ENCODE data around the gene NDUFS2.

NDUFS2 gene

DNA sequence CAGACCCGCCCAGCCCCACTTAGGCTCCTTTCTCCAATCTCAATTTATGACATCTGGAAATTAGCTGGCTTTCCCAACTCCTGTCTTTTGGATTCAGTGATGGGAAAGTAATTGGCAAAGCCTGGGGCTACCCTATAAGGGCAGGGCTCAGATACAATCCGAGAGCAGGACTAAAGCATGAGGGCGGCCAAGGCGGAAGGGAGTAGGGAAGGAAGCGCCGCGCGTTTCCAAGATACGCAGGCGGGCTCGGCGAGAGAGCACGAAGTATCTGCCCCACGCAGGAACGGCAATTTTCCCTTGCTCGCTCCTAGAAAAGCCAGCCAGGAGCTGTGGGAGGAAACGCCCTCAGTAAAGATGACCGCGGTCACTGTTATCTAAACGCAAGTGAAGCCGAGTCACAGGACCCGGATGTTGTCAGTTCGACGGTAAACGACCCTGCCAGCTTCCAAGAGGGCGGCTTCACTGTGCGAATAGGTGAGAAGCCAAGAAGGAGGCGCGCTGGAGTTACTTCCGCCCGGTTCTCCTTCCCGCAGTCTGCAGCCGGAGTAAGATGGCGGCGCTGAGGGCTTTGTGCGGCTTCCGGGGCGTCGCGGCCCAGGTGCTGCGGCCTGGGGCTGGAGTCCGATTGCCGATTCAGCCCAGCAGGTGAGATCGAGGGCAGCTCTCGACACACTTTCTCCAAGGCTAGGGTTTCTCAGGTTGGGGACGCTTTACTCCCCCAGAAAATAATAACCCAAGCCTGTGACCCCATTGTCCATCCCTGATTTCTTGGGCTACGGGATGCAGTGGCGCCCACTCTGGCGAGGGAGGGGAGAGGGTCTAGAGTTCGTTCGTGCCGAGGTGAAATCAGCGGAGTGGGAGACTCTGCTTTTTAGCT, at the start of gene NDUFS2:
TSS of gene NDUFS2 (plus strand) at position 532 of the 877 bp plus-strand sequence. CDS start at position 551, 19 bp downstream.
- DNase-seq (ENCODE audit: low spot score): peak; percentile 93

DNA sequence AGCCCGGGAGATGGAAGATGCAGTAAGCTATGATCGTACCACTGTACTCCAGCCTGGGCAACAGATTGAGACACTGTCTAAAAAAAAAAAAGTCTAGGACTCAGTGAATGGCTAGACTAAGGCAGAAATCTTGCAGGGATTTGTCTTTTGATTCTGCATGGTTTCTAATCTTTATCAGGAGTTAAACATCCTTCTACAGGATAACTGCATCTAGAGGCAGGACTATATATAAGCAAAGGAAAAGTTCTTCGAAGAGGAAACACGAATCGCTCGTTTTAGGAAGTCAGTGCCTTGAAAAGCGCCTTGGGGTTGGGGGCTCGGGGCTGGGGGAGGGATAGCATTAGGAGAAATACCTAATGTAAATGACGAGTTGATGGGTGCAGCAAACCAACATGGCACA, 49.0 kb upstream of the NDUFS2 start:
- DNase-seq (ENCODE audit: low spot score): no peak

DNA sequence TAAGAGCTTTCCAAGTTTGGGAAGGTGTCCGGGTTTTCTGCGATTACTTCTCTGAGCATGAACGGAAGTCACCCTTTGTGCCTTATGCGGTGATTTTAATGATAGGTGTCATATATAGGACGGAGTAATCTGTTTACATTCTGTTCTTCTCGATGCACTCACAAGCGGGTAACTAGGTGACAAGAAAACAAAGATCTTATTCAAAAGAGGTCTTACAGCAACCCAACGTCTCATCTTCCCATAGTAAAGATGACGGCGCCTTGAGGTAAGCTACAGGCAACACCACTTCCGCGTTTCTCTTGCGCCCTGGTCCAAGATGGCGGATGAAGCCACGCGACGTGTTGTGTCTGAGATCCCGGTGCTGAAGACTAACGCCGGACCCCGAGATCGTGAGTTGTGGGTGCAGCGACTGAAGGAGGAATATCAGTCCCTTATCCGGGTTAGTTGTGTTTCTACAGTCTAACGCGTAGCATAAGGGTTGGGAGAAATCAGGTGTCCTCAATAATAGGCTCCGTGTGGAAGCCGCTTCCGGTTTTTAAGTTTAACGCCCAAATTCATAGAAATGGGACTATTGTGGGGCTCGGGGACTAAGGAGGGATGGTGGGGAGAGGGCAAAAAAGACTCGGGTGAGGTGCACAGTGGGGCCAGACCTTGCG, 48.4 kb upstream of the NDUFS2 start, which contains the start of gene UFC1:
TSS of gene UFC1 (plus strand) at position 297 of the 656 bp plus-strand sequence. CDS start at position 317, 20 bp downstream.
- DNase-seq (ENCODE audit: low spot score): peak; percentile 85

DNA sequence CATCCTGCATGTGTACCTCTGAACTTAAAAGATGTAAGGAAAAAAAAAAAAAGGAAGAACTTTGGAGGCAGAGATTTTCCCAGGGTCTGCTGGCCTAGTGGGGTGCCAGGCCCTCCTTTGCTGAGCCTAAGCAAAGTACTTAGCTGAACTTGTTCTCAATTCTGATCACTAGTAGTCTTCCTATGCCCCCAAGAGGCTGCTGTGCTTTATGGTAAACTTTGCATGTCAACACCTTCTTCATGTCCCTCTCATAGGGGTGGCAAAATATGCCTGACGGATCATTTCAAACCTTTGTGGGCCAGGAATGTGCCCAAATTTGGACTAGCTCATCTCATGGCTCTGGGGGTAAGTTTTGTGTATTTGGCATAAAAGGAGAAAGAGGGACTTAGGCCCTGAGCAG, 44.3 kb upstream of the NDUFS2 start:
- no peak for DNase-seq (ENCODE audit: low spot score)

DNA sequence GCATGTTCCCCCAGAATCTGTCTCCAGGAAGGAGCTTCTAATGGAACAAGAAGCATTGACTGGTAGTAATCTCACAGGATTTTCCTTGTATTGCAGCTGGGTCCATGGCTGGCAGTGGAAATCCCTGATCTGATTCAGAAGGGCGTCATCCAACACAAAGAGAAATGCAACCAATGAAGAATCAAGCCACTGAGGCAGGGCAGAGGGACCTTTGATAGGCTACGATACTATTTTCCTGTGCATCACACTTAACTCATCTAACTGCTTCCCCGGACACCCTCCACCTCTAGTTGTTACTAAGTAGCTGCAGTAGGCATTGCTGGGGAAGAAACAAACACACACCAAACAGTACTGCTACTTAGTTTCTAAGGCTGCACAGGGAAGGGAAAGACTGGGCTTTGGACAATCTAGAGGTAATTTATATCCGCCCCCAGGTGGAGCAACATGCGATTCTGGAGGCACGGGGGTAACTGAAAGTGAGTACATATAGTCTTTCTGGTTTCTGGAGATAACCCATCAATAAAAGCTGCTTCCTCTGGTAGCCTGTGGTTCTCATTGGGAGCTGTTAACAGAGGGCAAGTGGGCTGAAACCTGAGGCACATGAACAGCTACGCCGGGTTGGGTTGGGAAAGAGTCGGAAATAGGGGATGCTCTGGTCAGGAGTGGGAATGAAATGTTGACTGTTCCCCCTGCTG, 43.7 kb upstream of the NDUFS2 start:
- no peak for DNase-seq (ENCODE audit: low spot score)

DNA sequence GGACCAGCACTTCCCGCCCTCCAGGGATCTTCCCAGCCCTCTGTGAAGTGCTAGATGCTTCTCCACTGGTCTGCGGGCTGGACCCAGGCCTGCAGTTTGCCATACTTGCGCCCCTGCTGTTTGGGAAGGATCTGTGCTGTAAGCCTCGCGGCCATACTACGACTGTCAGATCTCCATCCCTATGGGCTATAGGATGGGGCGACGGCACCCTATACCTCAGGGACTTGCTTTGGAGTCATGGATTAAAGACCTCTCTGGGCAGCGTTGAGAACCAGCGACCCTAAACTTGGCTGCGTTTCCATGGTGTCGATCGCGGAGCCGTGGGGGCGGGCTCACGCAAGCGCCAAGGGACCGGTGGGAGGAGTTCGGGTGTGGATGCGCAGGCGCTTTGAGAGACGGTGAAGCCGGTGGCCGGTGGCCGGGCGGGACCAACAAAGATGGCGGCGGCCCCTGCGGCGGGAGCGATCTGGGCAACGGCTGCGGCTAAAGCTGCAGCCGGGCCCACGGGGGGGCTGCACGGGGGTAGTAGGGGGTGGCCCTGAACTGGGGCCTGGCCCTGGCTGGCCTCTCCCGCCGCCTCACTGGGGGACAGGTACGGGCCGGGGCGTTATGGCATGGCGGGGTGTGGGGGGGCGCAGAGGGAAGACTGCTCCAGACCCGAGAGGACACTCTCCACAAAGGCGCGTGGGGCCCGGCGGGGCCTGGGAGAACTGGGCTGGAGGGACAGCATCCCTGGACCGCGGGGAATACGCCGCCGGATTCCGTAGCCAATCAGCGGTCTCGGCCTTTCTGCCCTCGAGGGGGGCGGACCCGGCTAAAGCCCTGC, 42.9 kb upstream of the NDUFS2 start, which contains the start of gene USP21:
TSS of gene USP21 (plus strand) at position 414 of the 826 bp plus-strand sequence. CDS start 1,141 bp downstream, outside the sequence.
- DNase-seq (ENCODE audit: low spot score): peak; percentile 98

DNA sequence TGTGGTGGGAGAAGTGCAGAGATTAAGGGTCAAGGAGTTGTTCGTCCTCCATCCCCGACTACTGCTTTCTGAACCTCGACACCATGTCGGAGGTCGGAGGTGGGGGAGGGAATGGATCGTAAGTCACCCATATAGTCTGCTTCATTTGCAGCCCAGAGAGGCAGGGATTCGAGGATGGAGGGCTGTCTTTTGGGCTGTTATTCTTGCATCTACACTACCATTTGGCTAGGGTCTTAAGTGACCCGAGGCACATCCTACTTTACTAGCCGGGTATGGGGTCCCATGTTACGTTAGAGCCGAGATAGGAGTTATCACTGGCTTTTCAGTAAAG, 42.3 kb upstream of the NDUFS2 start:
- DNase-seq (ENCODE audit: low spot score): no peak

DNA sequence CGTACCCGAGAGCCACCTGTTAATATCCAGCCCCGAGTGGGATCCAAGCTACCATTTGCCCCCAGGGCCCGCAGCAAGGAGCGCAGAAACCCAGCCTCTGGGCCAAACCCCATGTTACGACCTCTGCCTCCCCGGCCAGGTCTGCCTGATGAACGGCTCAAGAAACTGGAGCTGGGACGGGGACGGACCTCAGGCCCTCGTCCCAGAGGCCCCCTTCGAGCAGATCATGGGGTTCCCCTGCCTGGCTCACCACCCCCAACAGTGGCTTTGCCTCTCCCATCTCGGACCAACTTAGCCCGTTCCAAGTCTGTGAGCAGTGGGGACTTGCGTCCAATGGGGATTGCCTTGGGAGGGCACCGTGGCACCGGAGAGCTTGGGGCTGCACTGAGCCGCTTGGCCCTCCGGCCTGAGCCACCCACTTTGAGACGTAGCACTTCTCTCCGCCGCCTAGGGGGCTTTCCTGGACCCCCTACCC, 41.5 kb upstream of the NDUFS2 start:
- no peak for DNase-seq (ENCODE audit: low spot score)

DNA sequence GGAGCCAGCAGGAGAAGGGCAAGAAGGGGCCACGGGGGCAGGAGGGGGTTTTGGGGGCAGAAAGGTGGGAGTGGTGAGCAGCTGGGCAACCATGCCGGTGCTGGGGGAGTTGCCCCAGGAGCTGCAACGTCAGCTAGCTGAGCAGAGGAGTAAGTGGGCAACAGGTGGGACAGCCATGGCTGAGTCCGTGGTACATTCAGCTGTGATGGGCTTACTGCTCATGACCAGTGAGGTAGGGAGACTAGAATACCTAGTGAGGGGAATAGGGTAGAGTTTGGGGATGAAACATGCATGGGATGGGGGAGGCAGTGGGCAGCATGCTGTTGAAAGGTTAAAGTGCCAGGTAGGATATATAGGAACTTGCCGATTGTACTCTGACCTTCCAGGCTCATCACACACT, 40.5 kb upstream of the NDUFS2 start:
- no peak for DNase-seq (ENCODE audit: low spot score)

DNA sequence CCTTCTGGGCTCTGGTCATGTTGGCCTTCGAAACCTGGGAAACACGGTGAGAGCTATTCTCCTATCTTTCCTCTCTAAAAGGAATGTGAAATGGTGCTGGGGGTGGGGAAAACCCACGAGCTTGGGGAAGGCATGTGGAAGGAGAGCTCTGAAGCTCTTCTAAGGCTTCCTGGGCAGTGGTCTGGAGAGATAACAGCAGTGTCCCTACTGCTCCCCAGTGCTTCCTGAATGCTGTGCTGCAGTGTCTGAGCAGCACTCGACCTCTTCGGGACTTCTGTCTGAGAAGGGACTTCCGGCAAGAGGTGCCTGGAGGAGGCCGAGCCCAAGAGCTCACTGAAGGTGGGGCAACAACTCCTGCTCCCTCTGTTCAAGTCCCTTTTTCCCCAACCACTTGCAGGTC, 40.1 kb upstream of the NDUFS2 start:
- no peak for DNase-seq (ENCODE audit: low spot score)

DNA sequence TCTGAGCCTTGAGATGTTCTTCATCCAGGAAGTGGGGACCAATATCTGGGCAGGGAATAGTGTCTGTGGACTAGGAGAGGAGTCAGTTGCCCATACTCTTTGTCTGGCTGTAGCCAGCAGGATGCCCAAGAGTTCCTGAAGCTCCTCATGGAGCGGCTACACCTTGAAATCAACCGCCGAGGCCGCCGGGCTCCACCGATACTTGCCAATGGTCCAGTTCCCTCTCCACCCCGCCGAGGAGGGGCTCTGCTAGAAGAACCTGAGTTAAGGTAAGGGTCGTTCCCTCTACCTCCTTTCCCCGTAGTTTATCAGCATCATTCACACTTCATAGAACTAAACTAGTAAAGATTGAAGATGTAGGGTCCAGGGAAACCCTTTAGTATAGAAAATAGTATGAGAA, 39.4 kb upstream of the NDUFS2 start:
- DNase-seq (ENCODE audit: low spot score): no peak

DNA sequence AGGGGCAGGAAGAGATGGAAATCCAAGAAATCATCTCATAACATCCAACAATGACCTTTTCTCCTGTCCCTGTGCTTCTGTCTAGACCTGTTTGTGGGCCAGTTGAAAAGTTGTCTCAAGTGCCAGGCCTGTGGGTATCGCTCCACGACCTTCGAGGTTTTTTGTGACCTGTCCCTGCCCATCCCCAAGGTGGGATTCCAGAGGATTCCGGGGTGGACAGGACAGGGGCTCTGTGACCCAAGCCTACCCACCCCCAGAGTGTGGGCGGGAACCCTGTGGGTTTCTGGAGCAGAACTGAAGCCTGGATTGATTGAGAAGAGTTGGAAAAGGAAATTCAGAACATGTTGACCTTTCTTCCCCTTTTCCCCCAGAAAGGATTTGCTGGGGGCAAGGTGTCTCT, 38.4 kb upstream of the NDUFS2 start:
- DNase-seq (ENCODE audit: low spot score): no peak

DNA sequence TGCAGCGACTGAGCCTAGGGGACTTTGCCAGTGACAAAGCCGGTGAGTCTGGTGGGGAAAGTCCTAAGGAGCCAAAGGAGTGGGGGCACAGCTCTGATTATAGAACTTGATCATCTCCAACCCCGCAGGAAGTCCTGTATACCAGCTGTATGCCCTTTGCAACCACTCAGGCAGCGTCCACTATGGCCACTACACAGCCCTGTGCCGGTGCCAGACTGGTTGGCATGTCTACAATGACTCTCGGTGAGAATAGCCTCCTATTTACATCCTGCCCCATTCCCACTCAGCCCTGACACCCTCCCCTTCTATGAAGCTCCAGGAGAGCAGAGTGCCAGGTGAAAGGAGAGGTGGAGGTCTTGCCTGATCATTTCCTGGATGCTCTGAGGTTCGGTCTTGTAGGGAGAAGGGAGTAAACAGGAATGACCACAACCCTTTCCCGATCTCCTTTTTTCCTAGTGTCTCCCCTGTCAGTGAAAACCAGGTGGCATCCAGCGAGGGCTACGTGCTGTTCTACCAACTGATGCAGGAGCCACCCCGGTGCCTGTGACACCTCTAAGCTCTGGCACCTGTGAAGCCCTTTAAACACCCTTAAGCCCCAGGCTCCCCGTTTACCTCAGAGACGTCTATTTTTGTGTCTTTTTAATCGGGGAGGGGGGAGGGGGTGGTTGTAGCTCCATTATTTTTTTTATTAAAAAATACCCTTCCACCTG, 37.1 kb upstream of the NDUFS2 start:
- DNase-seq (ENCODE audit: low spot score): no peak

DNA sequence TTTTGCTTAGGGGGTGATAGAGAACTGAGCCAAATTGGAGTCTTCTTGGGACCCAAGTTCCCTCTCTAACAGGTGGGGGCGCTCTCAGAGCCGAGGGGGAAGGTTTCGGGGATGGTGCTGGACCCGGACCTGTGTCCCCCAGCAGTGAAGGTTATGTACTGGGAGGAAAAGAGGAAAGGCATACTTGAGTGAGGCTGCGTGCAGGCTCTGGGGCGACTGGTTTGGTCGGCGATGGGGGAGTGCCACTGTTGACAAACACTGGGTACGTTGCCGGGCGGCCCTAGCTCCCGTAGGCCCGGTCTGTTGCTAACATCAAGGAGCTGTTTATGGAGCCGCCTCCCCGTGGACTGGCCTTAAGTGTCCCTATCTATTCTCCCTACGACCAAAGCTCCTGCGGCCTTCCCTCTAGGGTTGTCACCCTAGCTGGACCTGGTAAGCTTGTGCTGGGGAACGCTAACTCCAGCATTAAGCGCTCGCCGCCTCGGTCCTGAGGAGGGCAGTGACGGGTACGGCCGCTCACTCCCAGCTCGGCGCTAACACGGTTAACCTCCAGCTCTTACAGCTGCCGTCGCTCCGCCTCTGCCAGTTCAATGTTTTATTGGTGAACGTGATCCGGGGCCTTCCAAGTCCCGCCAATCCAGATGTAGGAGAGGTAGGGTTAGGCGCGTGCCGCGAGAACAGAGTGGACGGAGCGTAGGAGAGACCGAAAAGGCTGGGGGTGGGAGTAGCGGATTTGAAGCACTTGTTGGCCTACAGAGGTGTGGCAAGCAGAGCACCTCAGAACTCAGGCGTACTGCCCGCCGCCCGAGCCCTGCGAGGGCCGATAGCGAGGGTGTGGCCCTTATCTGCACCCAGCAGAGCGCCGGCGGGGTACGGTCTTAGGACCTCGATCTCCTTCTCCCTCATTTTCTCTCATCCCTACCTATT, 36.2 kb upstream of the NDUFS2 start, which contains the start of gene PPOX:
TSS of gene PPOX (plus strand) at position 685 of the 927 bp plus-strand sequence. CDS start 422 bp downstream, outside the sequence.
- peak; percentile 93 for DNase-seq (ENCODE audit: low spot score)

DNA sequence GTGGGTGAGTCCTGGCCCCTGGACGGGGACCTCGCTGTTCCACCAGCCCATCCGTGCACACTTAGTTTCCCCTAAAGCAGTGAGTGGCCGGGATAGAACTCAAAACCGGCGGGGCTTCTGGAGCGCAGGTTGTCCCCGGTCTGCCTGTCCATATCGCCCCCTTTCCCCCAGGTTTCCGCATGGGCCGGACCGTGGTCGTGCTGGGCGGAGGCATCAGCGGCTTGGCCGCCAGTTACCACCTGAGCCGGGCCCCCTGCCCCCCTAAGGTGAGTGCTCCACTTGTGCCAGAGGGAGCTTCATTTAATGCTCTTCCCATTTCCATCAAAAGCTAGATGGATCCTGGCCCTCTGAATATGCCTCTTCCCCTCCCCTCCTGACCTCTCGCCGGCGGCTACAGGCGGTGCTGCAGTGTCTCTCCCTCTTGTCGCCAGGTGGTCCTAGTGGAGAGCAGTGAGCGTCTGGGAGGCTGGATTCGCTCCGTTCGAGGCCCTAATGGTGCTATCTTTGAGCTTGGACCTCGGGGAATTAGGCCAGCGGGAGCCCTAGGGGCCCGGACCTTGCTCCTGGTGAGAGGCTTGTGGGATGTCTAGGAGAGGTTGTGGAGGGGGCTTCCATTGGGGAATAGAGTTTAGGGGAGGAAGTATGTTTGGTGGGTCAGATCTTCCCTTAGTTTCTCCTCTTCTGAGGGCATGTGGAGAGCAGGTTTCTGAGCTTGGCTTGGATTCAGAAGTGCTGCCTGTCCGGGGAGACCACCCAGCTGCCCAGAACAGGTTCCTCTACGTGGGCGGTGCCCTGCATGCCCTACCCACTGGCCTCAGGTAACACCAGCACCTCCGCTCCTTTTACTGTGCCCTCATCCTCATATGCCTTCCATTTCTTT, 35.3 kb upstream of the NDUFS2 start:
- DNase-seq (ENCODE audit: low spot score): peak; percentile 7

DNA sequence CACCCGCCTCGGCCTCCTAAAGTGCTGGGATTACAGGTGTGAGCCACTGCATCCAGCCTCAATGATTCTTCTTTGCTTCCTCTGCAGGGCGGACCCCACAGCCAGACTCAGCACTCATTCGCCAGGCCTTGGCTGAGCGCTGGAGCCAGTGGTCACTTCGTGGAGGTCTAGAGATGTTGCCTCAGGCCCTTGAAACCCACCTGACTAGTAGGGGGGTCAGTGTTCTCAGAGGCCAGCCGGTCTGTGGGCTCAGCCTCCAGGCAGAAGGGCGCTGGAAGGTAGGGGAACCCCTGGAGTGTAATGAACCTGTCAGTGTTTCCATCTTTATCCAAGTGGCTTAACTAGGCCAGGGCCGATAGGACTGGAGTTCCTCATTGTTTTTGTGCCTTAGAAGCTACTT, 33.3 kb upstream of the NDUFS2 start:
- no peak for DNase-seq (ENCODE audit: low spot score)

DNA sequence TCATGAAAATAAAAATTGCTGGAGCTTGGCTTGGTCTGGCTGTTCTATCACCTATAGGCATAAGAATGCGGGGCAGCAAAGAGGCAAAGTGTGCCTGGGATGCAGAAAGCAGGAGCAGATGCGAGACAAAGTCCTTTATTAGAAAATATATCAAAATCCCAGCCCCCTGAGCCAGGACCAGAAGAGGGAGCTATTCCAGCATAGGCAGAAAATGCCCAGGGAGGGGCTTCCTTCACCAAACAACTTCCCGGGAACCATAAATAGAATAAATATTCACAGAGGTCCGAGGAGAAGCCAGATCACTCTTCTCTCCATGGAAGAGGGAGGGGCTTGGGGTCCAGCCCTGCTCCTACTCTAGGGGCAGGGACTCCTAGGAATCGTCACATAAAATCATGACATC, 31.0 kb upstream of the NDUFS2 start:
- no peak for DNase-seq (ENCODE audit: low spot score)

DNA sequence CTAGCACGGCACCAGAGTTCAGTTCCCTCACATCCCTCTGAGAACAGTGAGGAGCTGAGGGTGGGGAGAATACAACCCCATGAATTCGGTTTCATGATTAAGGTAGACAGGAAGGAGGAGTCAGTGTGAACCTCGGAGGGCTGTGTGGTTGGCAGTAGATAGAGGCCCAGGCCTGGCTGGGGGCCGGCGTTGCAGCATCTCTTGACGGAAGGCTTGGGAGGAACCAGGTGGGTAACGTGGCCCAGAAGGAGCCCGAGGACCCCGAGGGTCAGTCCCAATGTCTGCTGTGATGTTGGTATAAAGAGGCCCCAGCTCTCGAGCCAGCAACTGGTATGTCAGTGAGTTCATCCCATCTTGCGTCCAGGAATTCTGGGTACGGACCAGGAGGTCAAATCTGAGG, 30.5 kb upstream of the NDUFS2 start:
- no peak for DNase-seq (ENCODE audit: low spot score)

DNA sequence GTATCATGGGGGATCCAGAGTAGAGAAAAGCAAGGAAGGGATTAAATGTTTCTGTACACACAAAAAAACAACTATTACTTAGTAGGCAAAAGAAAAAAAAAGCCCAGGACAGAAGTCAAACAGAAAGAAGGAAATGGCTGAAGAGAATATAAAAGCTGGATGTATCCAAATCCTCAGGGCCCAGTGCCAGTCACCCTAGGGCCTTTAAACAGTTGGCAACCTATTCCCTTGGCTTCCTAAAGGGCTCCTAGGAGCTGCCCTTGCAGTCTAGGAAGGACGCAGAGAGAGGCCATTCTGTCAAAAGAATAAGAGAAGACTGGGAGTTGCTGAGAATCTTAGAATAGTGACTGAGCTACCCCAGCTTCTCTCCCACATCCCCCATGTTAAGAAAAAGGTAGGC, 29.8 kb upstream of the NDUFS2 start:
- no peak for DNase-seq (ENCODE audit: low spot score)

Data from GM03348 (cell line).